C1 segment of cervical spinal cord (tissue), 14 donors: Measurements from ENCODE around the gene LTBP2.

ENCODE experiments used
- DNase-seq, 14 donors: peaks; one replicate each; lab custom pipeline; 2025; lab: John Stamatoyannopoulos, UW

The LTBP2 gene

GRCh38 chr14:74531006-74531405, 81.0 kb downstream of the LTBP2 start:
- DNase-seq, result no peak

GRCh38 chr14:74528886-74529285, 83.2 kb downstream of the LTBP2 start:
- no peak for DNase-seq

GRCh38 chr14:74528406-74528805, 83.6 kb downstream of the LTBP2 start:
- DNase-seq, result no peak

- no peak for DNase-seq
Observed at GRCh38 chr14:74527736-74528280, 84.2 kb downstream of the LTBP2 start.

- DNase-seq, result no peak
Observed at GRCh38 chr14:74526854-74527585, 85.0 kb downstream of the LTBP2 start.

GRCh38 chr14:74525361-74525851, 86.6 kb downstream of the LTBP2 start:
- DNase-seq, result no peak

GRCh38 chr14:74524812-74525135, 87.3 kb downstream of the LTBP2 start:
- no peak for DNase-seq

- DNase-seq, result no peak
Observed at GRCh38 chr14:74524076-74524811, 87.8 kb downstream of the LTBP2 start.

GRCh38 chr14:74522740-74523139, 89.3 kb downstream of the LTBP2 start:
- no peak for DNase-seq

GRCh38 chr14:74521756-74522155, 90.3 kb downstream of the LTBP2 start:
- no peak for DNase-seq

- no peak for DNase-seq
Observed at GRCh38 chr14:74519316-74520074, 92.5 kb downstream of the LTBP2 start.

- no peak for DNase-seq
Observed at GRCh38 chr14:74518221-74518620, 93.8 kb downstream of the LTBP2 start.

GRCh38 chr14:74517731-74518130, 94.3 kb downstream of the LTBP2 start:
- no peak for DNase-seq

GRCh38 chr14:74516451-74517160, 95.4 kb downstream of the LTBP2 start:
- no peak for DNase-seq

GRCh38 chr14:74515891-74516412, 96.1 kb downstream of the LTBP2 start:
- no peak for DNase-seq

- DNase-seq, result peak in 6 of 14 donors; percentile 4 to 43 (median 18)
Observed at GRCh38 chr14:74514471-74514941, 97.5 kb downstream of the LTBP2 start.

- no peak for DNase-seq
Observed at GRCh38 chr14:74511966-74512830, 99.8 kb downstream of the LTBP2 start.

- DNase-seq, result no peak
Observed at GRCh38 chr14:74510959-74511409, 101.1 kb downstream of the LTBP2 start.

GRCh38 chr14:74510223-74510931, 101.7 kb downstream of the LTBP2 start:
- DNase-seq, result no peak
